Measurements from ENCODE around the gene STK24.
A peak's percentile ranks its signal among the peaks of the same experiment; 100 is the strongest.

The STK24 gene

DNA sequence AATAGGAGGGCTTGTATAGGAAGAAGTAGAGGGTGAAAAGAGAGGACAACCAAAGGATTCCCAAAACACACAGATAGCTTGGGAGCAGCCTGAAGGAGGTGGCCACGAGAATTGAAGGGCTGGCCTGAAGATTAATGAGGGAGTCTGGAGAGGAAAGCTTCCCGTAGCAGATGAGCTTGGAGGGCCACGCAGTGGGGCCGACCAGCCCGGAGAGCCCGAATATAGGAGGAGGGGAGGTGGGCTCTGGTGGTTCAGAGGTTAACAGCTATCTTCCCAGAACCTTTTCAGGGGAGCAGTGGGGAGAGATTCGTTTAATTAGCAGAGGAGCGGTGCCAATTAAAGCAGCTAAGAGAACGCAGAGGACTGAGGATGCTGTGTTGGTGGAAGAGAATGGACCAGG lies 154.9 kb downstream of the STK24 start:
- TF ChIP-seq EP300 (IDR thresholded peaks at IDR 0.05; ENCODE audit: borderline replicate concordance) = no peak
- TF ChIP-seq, protein P1, sequence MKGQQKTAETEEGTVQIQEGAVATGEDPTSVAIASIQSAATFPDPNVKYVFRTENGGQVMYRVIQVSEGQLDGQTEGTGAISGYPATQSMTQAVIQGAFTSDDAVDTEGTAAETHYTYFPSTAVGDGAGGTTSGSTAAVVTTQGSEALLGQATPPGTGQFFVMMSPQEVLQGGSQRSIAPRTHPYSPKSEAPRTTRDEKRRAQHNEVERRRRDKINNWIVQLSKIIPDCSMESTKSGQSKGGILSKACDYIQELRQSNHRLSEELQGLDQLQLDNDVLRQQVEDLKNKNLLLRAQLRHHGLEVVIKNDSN (IDR thresholded peaks at IDR 0.05) = no peak
- no peak for TF ChIP-seq CEBPB (IDR thresholded peaks at IDR 0.05)
- no peak for TF ChIP-seq EGR1 (IDR thresholded peaks at IDR 0.05)
- TF ChIP-seq FOXM1 (IDR thresholded peaks at IDR 0.05; ENCODE audit: borderline replicate concordance, low read depth) = no peak
- no peak for TF ChIP-seq TAF1 (IDR thresholded peaks at IDR 0.05; ENCODE audit: low read depth)
- TF ChIP-seq CREB1 (IDR thresholded peaks at IDR 0.05; ENCODE audit: low read depth) = no peak
- no peak for TF ChIP-seq ZBTB7A (IDR thresholded peaks at IDR 0.05; ENCODE audit: low read depth)
- TF ChIP-seq, protein P2, sequence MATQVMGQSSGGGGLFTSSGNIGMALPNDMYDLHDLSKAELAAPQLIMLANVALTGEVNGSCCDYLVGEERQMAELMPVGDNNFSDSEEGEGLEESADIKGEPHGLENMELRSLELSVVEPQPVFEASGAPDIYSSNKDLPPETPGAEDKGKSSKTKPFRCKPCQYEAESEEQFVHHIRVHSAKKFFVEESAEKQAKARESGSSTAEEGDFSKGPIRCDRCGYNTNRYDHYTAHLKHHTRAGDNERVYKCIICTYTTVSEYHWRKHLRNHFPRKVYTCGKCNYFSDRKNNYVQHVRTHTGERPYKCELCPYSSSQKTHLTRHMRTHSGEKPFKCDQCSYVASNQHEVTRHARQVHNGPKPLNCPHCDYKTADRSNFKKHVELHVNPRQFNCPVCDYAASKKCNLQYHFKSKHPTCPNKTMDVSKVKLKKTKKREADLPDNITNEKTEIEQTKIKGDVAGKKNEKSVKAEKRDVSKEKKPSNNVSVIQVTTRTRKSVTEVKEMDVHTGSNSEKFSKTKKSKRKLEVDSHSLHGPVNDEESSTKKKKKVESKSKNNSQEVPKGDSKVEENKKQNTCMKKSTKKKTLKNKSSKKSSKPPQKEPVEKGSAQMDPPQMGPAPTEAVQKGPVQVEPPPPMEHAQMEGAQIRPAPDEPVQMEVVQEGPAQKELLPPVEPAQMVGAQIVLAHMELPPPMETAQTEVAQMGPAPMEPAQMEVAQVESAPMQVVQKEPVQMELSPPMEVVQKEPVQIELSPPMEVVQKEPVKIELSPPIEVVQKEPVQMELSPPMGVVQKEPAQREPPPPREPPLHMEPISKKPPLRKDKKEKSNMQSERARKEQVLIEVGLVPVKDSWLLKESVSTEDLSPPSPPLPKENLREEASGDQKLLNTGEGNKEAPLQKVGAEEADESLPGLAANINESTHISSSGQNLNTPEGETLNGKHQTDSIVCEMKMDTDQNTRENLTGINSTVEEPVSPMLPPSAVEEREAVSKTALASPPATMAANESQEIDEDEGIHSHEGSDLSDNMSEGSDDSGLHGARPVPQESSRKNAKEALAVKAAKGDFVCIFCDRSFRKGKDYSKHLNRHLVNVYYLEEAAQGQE (IDR thresholded peaks at IDR 0.05; ENCODE audit: low read depth) = no peak
- TF ChIP-seq YY1 (IDR thresholded peaks at IDR 0.05; ENCODE audit: low read depth) = no peak
- TF ChIP-seq, protein P3, sequence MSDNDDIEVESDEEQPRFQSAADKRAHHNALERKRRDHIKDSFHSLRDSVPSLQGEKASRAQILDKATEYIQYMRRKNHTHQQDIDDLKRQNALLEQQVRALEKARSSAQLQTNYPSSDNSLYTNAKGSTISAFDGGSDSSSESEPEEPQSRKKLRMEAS (IDR thresholded peaks at IDR 0.05) = no peak
- TF ChIP-seq NFIC (IDR thresholded peaks at IDR 0.05) = no peak
- no peak for TF ChIP-seq TCF12 (IDR thresholded peaks at IDR 0.05; ENCODE audit: low read depth)
- no peak for TF ChIP-seq RAD21 (IDR thresholded peaks at IDR 0.05; ENCODE audit: low read depth)
- TF ChIP-seq TEAD4 (IDR thresholded peaks at IDR 0.05) = no peak

DNA sequence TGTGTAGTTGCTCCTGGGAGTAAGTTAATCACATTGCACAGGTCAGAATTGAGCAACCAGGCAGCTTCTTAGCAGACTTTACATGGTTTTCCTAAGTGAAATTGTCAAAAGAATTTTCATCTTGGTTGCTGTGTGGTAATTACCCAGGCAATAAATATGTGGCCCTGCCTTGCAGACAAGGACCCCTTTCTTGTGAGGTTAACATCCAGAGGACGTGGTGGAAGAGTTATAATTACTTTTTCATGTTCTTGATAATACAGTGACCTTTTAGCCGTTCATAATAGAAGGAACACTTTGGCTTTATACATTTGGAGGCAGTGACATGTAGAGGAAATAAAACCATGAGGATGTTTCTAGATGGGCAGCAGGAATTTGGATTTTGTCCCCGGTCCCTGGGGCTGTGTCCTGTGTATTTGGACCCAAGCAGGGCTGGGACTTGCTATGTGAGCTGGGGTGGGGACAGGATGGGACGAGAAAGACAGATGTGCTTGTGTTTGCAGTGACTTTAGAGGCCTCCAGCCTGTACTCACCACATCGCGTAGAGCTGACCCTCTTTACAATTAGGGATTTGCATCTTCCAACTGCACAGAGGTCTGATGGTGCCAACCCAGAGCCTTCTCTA lies 156.2 kb downstream of the STK24 start:
- TF ChIP-seq ZBTB7A (IDR thresholded peaks at IDR 0.05; ENCODE audit: low read depth) (no peak), NFIC (IDR thresholded peaks at IDR 0.05) (no peak), TEAD4 (IDR thresholded peaks at IDR 0.05) (no peak), EP300 (IDR thresholded peaks at IDR 0.05; ENCODE audit: borderline replicate concordance) (no peak), CEBPB (IDR thresholded peaks at IDR 0.05) (no peak), CREB1 (IDR thresholded peaks at IDR 0.05; ENCODE audit: low read depth) (no peak), RAD21 (IDR thresholded peaks at IDR 0.05; ENCODE audit: low read depth) (no peak), YY1 (IDR thresholded peaks at IDR 0.05; ENCODE audit: low read depth) (no peak)
- TF ChIP-seq, protein P1 (IDR thresholded peaks at IDR 0.05) = no peak

DNA sequence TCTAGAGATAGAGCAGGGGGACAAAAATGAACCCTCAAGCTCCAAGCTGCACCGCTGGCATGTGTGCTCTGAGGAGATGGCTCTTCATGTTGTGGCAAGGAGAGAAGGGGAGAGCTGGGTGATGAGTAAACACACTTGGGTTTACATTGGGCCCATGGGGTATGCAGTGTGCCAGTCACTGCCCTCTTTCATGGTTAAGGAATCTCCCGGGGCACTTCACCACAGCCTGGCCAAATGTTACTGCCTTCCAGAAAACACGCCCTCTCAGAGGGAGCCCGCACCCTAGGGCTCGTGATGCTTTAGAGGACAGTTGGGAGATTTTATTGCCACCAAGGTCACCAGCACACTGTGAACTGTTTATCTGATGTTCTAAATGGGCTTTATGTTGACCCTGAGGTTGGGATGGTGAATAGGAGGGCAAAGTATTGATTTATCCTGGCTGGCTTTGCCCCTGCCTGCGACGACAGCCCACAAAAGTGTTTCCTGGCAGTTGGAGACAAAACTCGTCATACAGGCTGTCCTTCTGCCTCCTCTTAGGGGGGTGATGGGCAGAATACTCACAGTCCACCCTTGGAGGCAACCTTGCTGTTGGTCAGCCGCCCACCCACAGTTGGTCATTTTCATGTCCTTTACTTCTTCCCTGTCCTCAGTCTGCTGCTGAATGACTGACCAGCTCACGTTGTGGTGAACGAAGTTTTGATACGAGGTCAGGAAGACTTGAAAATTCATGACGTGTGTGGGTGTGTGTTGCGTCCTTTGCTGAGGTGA lies 156.9 kb downstream of the STK24 start:
- TF ChIP-seq RAD21 (IDR thresholded peaks at IDR 0.05; ENCODE audit: low read depth) = no peak
- no peak for TF ChIP-seq NFIC (IDR thresholded peaks at IDR 0.05)
- TF ChIP-seq, protein P3 (IDR thresholded peaks at IDR 0.05) = no peak
- no peak for TF ChIP-seq TEAD4 (IDR thresholded peaks at IDR 0.05)
- TF ChIP-seq, protein P1 (IDR thresholded peaks at IDR 0.05) = no peak
- no peak for TF ChIP-seq ZBTB7A (IDR thresholded peaks at IDR 0.05; ENCODE audit: low read depth)
- TF ChIP-seq TAF1 (IDR thresholded peaks at IDR 0.05; ENCODE audit: low read depth) = no peak
- no peak for TF ChIP-seq TCF12 (IDR thresholded peaks at IDR 0.05; ENCODE audit: low read depth)
- no peak for TF ChIP-seq CREB1 (IDR thresholded peaks at IDR 0.05; ENCODE audit: low read depth)
- TF ChIP-seq, protein P2 (IDR thresholded peaks at IDR 0.05; ENCODE audit: low read depth) = no peak
- no peak for TF ChIP-seq CEBPB (IDR thresholded peaks at IDR 0.05)
- no peak for TF ChIP-seq EGR1 (IDR thresholded peaks at IDR 0.05)

DNA sequence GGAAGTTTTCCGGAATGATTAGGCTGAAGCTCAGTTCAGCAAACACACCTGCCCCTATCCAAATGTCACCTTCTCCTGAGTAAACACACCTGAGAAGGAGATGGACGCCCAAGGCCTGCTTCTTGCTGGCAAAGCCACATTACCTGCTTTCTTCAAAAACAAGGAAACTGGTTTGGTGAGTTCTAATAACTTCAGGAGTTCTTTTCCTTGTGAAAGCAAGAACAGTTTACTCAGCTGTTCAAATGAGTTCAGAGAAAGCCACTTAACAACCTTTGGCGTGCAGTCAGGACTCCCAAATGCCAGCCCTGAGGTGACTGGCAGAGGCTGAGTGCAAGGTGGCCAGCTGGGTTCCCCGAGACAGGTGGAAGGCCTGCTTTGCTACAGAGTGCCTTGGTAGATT lies 160.5 kb downstream of the STK24 start:
- TF ChIP-seq, protein P3 (IDR thresholded peaks at IDR 0.05) = 0 out of 2 replicates have a peak, but pooled peaks have one; percentile 14
- no peak for TF ChIP-seq EP300 (IDR thresholded peaks at IDR 0.05; ENCODE audit: borderline replicate concordance)
- peak; percentile 21; the same call in 1 of the 2 replicates for TF ChIP-seq TCF12 (IDR thresholded peaks at IDR 0.05; ENCODE audit: low read depth)
- TF ChIP-seq, protein P1 (IDR thresholded peaks at IDR 0.05) = no peak
